Muscle layer of duodenum (tissue), 2 donors: Measurements from ENCODE around the gene RALGPS1.

Source experiments
- H3K27ac ChIP-seq: one replicate; pipeline ENCODE4 v1.7.0; 2013; ENCODE audit warnings: mild to moderate bottlenecking, low read length
- H3K27me3 ChIP-seq: one replicate; pipeline ENCODE4 v1.7.0; 2013; ENCODE audit warnings: low read depth, mild to moderate bottlenecking, control low read depth, low read length
- H3K36me3 ChIP-seq, 2 donors: one replicate each; pipeline ENCODE4 v1.7.0; 2013; ENCODE audit warnings: low read length in 2 of 2, control low read depth in 1 of 2, mild to moderate bottlenecking in 1 of 2; ENCODE audit not compliant: insufficient read depth in 2 of 2, control insufficient read depth in 1 of 2
- H3K4me1 ChIP-seq, 2 donors: one replicate each; pipeline ENCODE4 v1.7.0; 2013; ENCODE audit warnings: low read length in 2 of 2, mild to moderate bottlenecking in 2 of 2, control low read depth in 1 of 2, moderate library complexity in 1 of 2; ENCODE audit not compliant: insufficient read depth in 2 of 2, control insufficient read depth in 1 of 2
- H3K4me3 ChIP-seq, 2 donors: one replicate each; pipeline ENCODE4 v1.7.0; 2013; ENCODE audit warnings: low read length in 2 of 2, low read depth in 1 of 2, mild to moderate bottlenecking in 1 of 2
- H3K9me3 ChIP-seq, 2 donors: one replicate each; pipeline ENCODE4 v1.7.0; 2013; ENCODE audit warnings: low read length in 2 of 2, control low read depth in 1 of 2, mild to moderate bottlenecking in 1 of 2; ENCODE audit not compliant: control insufficient read depth in 1 of 2
- donor health status: healthy.

RALGPS1 gene

DNA sequence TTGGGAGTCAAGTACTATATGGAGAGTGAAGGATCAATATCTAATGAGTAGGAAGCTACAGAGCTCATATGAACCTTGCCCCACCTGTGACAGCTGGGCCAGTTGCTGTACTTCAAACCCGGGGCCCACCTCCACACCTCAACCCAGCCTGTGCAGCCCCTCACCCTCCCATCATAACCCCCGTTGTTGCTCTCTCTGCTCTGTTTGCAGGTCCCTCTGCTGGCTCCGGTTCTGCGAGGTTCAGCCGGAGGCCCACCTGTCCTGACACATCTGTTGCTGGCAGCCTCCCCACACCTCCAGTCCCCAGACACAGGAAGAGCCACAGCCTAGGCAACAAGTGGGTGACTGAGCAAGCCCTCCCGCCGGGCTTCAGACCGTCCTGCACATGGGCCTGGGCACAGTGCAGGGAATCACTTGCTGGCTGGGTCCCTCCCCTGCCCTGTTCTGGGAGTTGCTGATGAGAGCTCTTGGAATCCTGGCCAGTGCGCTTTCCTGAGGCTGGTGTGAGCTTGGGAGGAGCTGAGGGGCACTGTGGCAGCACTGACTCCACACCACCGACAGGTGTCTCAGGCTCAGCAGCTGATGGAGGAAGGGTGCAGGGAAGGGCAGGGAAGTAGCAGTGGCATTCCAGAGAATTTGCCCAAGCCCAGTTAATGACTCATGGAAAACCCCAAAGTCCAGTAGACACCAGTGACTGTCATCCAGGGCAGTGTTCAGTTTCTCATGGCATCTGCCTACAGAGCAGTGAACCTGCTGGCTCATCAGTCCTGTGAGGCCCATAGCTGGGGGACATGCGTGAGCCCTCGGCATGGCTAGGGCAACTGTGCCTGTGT is 280.5 kb downstream of the RALGPS1 start:
- peaks cover 16 to 26% of the 10 kb centered on the region in 2 donors for H3K4me1 ChIP-seq
- H3K4me3 ChIP-seq = no peak overlapping the region
- H3K27me3 ChIP-seq = no peaks in the 10 kb centered on the region
- no peaks in the 10 kb centered on the region for H3K36me3 ChIP-seq
- no peaks in the 10 kb centered on the region for H3K9me3 ChIP-seq
- no peak overlapping the region for H3K27ac ChIP-seq

DNA sequence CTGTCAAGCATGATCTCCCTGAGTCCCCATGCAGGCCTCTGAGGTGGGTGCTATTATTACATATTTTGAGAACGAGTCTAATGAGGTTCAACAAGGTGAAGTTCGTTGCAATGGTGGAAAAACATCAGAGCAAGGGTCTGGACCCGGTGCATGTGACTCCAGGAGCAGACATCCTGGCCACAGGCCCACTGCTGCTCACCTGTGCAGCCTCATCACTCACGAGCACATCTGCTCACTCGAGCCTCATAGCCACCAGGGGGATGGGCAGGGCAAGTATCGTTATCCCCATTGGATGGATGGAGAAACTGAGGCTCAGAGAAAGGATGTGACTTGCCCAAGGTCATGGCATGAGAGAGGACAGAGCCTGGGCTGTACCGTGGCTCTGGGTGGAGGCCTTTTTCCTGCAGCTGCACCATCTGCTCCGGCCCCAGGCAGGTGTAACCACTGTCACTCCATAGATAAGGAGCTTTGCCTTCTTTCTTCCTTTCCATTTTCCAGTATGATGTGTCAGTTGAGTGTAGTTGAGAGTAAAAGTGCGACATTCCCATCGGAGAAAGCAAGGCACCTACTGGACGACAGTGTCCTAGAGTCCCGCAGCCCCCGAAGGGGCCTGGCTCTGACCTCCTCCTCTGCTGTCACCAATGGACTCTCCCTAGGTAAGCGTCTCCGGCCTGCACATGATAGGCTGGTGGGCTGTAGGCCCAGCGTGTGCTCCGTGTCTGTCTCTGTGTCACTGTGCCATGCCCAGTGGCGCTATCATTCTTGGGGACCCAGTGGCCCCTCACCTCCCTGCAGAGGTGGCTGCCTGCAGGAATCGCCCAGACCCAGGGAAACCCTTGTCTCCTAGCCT is 281.6 kb downstream of the RALGPS1 start:
- Histone ChIP-seq H3K9me3 (no peaks in the 10 kb centered on the region), H3K4me3 (no peak overlapping the region), H3K27me3 (no peaks in the 10 kb centered on the region), H3K4me1 (peaks cover 16 to 26% of the 10 kb centered on the region in 2 donors), H3K36me3 (no peaks in the 10 kb centered on the region), H3K27ac (no peak overlapping the region)

DNA sequence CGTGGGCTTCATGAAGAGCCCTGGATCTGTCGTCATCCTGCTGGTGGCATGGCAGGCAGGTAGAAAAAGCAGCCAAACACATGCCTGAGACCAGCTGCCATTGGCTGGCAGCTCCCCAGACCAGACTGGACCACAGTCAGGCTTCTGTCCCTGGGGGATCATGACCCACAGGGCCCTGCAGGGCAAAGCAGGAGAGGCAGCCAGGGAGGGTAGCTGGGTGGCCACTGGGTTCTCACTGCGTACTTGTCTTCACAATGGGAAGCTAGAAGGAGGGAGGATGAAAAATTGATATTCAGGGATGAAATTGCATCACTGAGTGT is 282.2 kb downstream of the RALGPS1 start:
- Histone ChIP-seq H3K27me3 (no peaks in the 10 kb centered on the region), H3K9me3 (no peaks in the 10 kb centered on the region), H3K36me3 (no peaks in the 10 kb centered on the region), H3K4me3 (no peak overlapping the region), H3K27ac (no peak overlapping the region), H3K4me1 (peaks cover 16 to 26% of the 10 kb centered on the region in 2 donors)

- Histone ChIP-seq H3K4me1 (peaks cover 16 to 32% of the 10 kb centered on the region in 2 donors), H3K27ac (no peak overlapping the region), H3K4me3 (no peak overlapping the region), H3K9me3 (no peaks in the 10 kb centered on the region), H3K27me3 (no peaks in the 10 kb centered on the region), H3K36me3 (no peaks in the 10 kb centered on the region)
These were observed 282.7 kb downstream of the RALGPS1 start for GRCh38 chr9:127197186-127197860.

DNA sequence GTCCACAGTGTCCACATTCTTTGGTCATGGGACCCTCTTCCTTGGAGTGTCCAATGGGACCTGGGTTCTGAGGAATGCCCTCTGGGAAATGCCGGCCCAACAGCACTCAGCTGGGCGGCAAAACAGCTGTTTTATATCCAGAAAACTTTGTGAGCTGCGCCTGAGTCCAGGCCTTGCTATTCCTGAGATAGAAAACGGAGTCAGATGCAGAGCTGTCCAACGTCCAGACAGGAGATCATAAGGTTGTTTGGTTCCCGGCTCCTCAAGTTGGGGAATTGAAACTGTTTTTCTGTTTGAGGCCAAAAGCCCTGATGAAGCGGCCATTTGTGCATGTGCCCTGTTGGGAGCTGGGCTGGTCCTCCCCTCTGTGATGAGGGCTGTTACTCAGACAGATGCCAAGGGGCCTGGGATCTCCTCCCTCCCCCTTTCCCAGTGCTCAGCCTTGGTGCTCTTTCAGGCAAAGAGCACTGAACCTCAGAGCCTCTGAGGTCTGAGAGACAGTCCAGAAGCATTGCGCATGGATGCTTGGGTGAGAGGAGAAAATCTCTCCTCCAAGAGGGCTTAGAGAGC is 283.4 kb downstream of the RALGPS1 start:
- H3K27ac ChIP-seq = no peak overlapping the region
- H3K9me3 ChIP-seq = no peaks in the 10 kb centered on the region
- H3K36me3 ChIP-seq = no peaks in the 10 kb centered on the region
- no peaks in the 10 kb centered on the region for H3K27me3 ChIP-seq
- no peak overlapping the region for H3K4me3 ChIP-seq
- H3K4me1 ChIP-seq = peaks cover 16 to 36% of the 10 kb centered on the region in 2 donors

DNA sequence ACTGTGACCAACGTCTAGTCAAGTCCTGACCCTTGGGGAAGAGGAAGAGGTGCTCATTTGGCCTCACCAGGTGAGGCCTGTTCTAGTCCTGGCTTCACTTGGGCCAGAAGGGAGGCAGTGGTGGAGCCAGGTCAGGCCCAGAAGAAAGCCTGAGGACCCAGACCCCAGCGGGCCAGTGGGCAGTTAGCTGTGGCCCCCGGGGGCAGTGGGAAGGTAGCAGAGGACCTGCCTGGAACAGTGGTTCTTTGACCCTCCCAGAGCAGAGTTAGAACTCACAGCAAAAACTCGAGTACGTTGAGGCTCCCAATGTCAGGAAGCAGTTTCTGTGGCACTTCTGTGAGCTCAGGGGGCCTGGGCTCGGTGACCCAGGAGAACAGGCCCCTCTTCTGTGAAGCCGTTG is 284.0 kb downstream of the RALGPS1 start:
- no peaks in the 10 kb centered on the region for H3K36me3 ChIP-seq
- H3K4me1 ChIP-seq = peaks cover 16 to 36% of the 10 kb centered on the region in 2 donors
- H3K4me3 ChIP-seq = no peak overlapping the region
- H3K27ac ChIP-seq = no peak overlapping the region
- no peaks in the 10 kb centered on the region for H3K27me3 ChIP-seq
- no peaks in the 10 kb centered on the region for H3K9me3 ChIP-seq

DNA sequence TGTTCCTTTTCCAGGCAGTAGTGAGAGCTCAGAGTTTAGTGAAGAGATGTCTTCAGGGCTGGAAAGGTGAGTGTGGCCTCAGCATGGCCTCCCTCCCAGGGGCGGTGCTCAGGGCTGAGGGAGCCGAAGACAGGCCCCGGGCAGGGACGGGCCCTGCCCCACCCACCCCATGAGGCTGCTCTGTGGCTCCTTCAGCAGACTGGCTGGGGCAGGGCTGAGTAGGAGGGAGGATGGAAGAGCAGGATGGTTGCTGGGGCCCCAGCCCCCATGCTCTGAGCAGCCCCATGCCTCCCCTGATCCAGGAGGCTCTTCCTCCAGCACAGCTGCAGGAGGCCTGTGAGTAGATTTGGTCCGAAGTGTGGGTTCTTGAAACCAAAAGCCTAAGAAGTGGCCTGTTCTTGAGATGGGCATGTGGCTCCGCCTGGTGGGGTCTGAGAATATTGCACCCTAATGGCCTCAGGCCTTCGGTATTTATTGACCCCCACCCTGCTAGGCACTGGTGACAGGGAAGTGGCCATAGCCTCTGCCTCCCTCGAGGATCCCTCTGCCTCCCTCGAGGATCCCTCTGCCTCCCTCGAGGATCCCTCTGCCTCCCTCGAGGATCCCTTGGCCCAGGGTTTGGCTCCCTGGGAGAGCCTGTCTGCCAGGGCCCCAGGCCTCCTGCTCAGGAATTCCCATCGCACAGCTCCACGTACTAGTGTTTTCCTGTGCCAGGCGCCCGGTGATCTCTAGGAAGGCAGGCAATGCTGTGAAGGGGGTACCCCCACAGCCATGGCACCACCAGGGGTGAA is 284.6 kb downstream of the RALGPS1 start:
- no peaks in the 10 kb centered on the region for H3K36me3 ChIP-seq
- H3K4me1 ChIP-seq = peaks cover 16 to 36% of the 10 kb centered on the region in 2 donors
- H3K27me3 ChIP-seq = no peaks in the 10 kb centered on the region
- no peaks in the 10 kb centered on the region for H3K9me3 ChIP-seq
- H3K4me3 ChIP-seq = no peak overlapping the region
- no peak overlapping the region for H3K27ac ChIP-seq

GRCh38 chr9:127200106-127200862 is 285.7 kb downstream of the RALGPS1 start:
- Histone ChIP-seq H3K4me3 (no peak overlapping the region), H3K27me3 (no peaks in the 10 kb centered on the region), H3K4me1 (peaks cover 16 to 41% of the 10 kb centered on the region in 2 donors), H3K9me3 (no peaks in the 10 kb centered on the region), H3K36me3 (no peaks in the 10 kb centered on the region), H3K27ac (no peak overlapping the region)

GRCh38 chr9:127201071-127201541 is 286.5 kb downstream of the RALGPS1 start:
- Histone ChIP-seq H3K4me3 (no peak overlapping the region), H3K27me3 (no peaks in the 10 kb centered on the region), H3K9me3 (no peaks in the 10 kb centered on the region), H3K36me3 (no peaks in the 10 kb centered on the region), H3K4me1 (peaks cover 16 to 44% of the 10 kb centered on the region in 2 donors), H3K27ac (no peak overlapping the region)

GRCh38 chr9:127201731-127202130 is 287.1 kb downstream of the RALGPS1 start:
- Histone ChIP-seq H3K36me3 (no peaks in the 10 kb centered on the region), H3K4me1 (peaks cover 16 to 43% of the 10 kb centered on the region in 2 donors), H3K27ac (no peak overlapping the region), H3K4me3 (no peak overlapping the region), H3K9me3 (no peaks in the 10 kb centered on the region), H3K27me3 (no peaks in the 10 kb centered on the region)
